HepG2 (cell line): ENCODE measurements around the gene BRCA1. TPM values are rescaled to one million over a fixed set of nuclear protein-coding genes. Genes with fewer than 3 reads are reported as not detected.
A peak's percentile ranks its signal among the peaks of the same experiment; 100 is the strongest.

Experiments
- ATAC-seq: fragments of 200-7000 bp; cut with Tn5 transposase; 3 replicates; pipeline ENCODE4 v1.9.1; 2020; ENCODE audit warnings: mild to moderate bottlenecking, moderate library complexity
- BruUV-seq: library from RNA; stranded (reverse); fragments of 400-500 nt; replicated peaks from 2 replicates; lab custom pipeline; 2021; lab: Mats Ljungman, UMichigan
- CTCF ChIA-PET: fragments of 300-600 bp; formaldehyde crosslinking; extraction: SDS; loops from one replicate; lab custom pipeline; 2021; ENCODE audit warnings: low total read pairs, inconsistent platforms, low intra/inter-chr PET ratio; lab: Yijun Ruan, JAX
- POLR2A ChIA-PET: fragments of 350-600 bp; sonication (Branson Sonifier 250); formaldehyde crosslinking; loops from one replicate; lab custom pipeline; 2020; ENCODE audit warnings: antibody characterized with exemption, inconsistent platforms; lab: Yijun Ruan, JAX
- DNase-seq: peaks from one replicate; pipeline ENCODE4 v3.0.0-alpha.2; 2015; ENCODE audit warnings: low spot score
- FAIRE-seq: peaks from 3 replicates; lab custom pipeline; 2011; peaks lifted over from hg19 to GRCh38; lab: Jason Lieb, UNC
- H2AFZ ChIP-seq: one replicate; pipeline ENCODE4 v1.6.1; 2011; ENCODE audit warnings: low read length, inconsistent platforms
- H3K27ac ChIP-seq: fragments of 300-600 bp; 3 replicates; pipeline ENCODE4 v1.8.0; 2011; ENCODE audit warnings: mixed run types, mild to moderate bottlenecking, mixed read lengths, low read length, inconsistent platforms; ENCODE audit not compliant: insufficient read depth; ENCODE audit errors: extremely low read length
- H3K27me3 ChIP-seq, 2 experiments: fragments of 200-600 bp in 1 of 2; 2 replicates in 1 of 2; 3 replicates in 1 of 2; pipeline versions ENCODE4 v1.6.0 to v1.8.0; 2011; ENCODE audit warnings: low read length in 2 of 2, mild to moderate bottlenecking in 2 of 2, moderate library complexity in 2 of 2, inconsistent platforms in 1 of 2; ENCODE audit not compliant: insufficient read depth in 2 of 2, control insufficient read depth in 1 of 2
- H3K36me3 ChIP-seq, 2 experiments: fragments of 200-600 bp in 1 of 2; replicated peaks in 1 of 2; 2 replicates in 1 of 2; 3 replicates in 1 of 2; pipeline versions ENCODE4 v1.5.1 to v1.8.0; 2011; ENCODE audit warnings: low read length in 2 of 2, inconsistent platforms in 1 of 2; ENCODE audit not compliant: insufficient read depth in 2 of 2, control insufficient read depth in 1 of 2
- H3K4me1 ChIP-seq: 2 replicates; pipeline ENCODE4 v1.5.1; 2012; ENCODE audit warnings: low read length, inconsistent platforms; ENCODE audit not compliant: insufficient read depth
- H3K4me2 ChIP-seq: 2 replicates; pipeline ENCODE4 v1.6.0; 2011; ENCODE audit warnings: low read depth, low read length, inconsistent platforms
- H3K4me3 ChIP-seq, 3 experiments: fragments of 200-600 bp in 1 of 3; sonication (generic), shearing (Covaris generic) in 1 of 3; replicated peaks in 1 of 3; 2 replicates each; pipeline ENCODE4 v1.5.1; 2011 to 2016; ENCODE audit warnings: low read length in 3 of 3, inconsistent platforms in 2 of 3, low read depth in 2 of 3, mild to moderate bottlenecking in 2 of 3, control low read depth in 1 of 3, mixed read lengths in 1 of 3; ENCODE audit not compliant: insufficient read depth in 1 of 3
- H3K79me2 ChIP-seq: one replicate; pipeline ENCODE4 v1.6.1; 2011; ENCODE audit warnings: low read length, inconsistent platforms; ENCODE audit not compliant: insufficient read depth
- H3K9ac ChIP-seq: 2 replicates; pipeline ENCODE4 v1.6.0; 2011; ENCODE audit warnings: mild to moderate bottlenecking, low read depth, low read length, inconsistent platforms; ENCODE audit not compliant: insufficient read depth
- H3K9me3 ChIP-seq: 2 replicates; pipeline ENCODE4 v1.5.1; 2012; ENCODE audit warnings: mild to moderate bottlenecking, low read length
- H4K20me1 ChIP-seq: 2 replicates; pipeline ENCODE4 v1.6.0; 2011; ENCODE audit warnings: inconsistent platforms, mild to moderate bottlenecking, low read length, moderate library complexity; ENCODE audit not compliant: insufficient read depth
- ATAD3A ChIP-seq: sonication (generic); formaldehyde crosslinking; IDR thresholded peaks from 2 replicates; pipeline ENCODE4 v1.4.0; 2020; ENCODE audit warnings: missing genetic modification reagents
- FOXK2 ChIP-seq: fragments of 450-650 bp; IDR thresholded peaks from 2 replicates; pipeline ENCODE4 v1.6.1; 2016
- MAFK ChIP-seq, 2 experiments: IDR thresholded peaks in 1 of 2; conservative IDR thresholded peaks in 1 of 2; 2 replicates each; pipeline ENCODE4 v1.6.1; 2011; ENCODE audit warnings: improper control_type of control experiment in 2 of 2, low read length in 2 of 2
- SP1 ChIP-seq, 2 experiments: fragments of 450-650 bp in 1 of 2; sonication (generic) in 1 of 2; formaldehyde crosslinking in 1 of 2; IDR thresholded peaks; 2 replicates each; pipeline versions ENCODE4 v1.4.0 to v1.6.1; 2016 to 2020; ENCODE audit warnings: missing genetic modification reagents in 1 of 2
- ZFP62 ChIP-seq: sonication (generic); formaldehyde crosslinking; IDR thresholded peaks from 2 replicates; pipeline ENCODE4 v1.4.0; 2020; ENCODE audit warnings: missing genetic modification reagents
- ZNF276 ChIP-seq: sonication (generic); formaldehyde crosslinking; IDR thresholded peaks from 2 replicates; pipeline ENCODE4 v1.4.0; 2020; ENCODE audit warnings: mild to moderate bottlenecking, low read depth, missing genetic modification reagents
- ZNF282 ChIP-seq: fragments of 450-650 bp; IDR thresholded peaks from 2 replicates; pipeline ENCODE4 v1.6.1; 2018; ENCODE audit not compliant: partially characterized antibody
- ZNF350 ChIP-seq: sonication (generic); formaldehyde crosslinking; IDR thresholded peaks from 2 replicates; pipeline ENCODE4 v1.4.0; 2020; ENCODE audit warnings: mild to moderate bottlenecking, low read depth, missing genetic modification reagents, borderline replicate concordance
- ZNF362 ChIP-seq: sonication (generic); formaldehyde crosslinking; IDR thresholded peaks from 2 replicates; pipeline ENCODE4 v1.4.0; 2020; ENCODE audit warnings: missing genetic modification reagents, mild to moderate bottlenecking, borderline replicate concordance
- WGBS: methylation state at CpG from one replicate; pipeline ENCODE4 v1.1.6; 2017; ENCODE audit warnings: low lambda C conversion rate; 5-methylcytosine and 5-hydroxymethylcytosine counted together
- in situ Hi-C: cut with HindIII; loops from 2 replicates; pipeline ENCODE4 v1.10.0; 2017; ENCODE audit warnings: low pct_unique_long_range_greater_than_20kb; ENCODE audit not compliant: extremely low pct_ligation_motif_present
- intact Hi-C: fragments of 100-400 bp; cut with micrococcal nuclease; formaldehyde crosslinking; loops from one replicate; pipeline ENCODE4 v1.10.0; 2022; ENCODE audit not compliant: unreplicated experiment
- polyA plus RNA-seq, 8 experiments: library from polyadenylated mRNA; depleted of rRNA in 3 of 8; stranded (reverse) in 7 of 8; unstranded in 1 of 8; fragments of >200 nt; fragmentation: Illumina TruSeq in 4 of 8; extraction: Trizol in 4 of 8; gene quantifications; 2 replicates each; pipeline versions ENCODE4 v1.2.1 to v1.2.3, GENCODE V29; 2011 to 2016; ENCODE audit warnings: low read depth in 4 of 8, missing spikeins in 1 of 8, mixed read lengths in 1 of 8; ENCODE audit not compliant: insufficient read depth in 1 of 8
- total RNA-seq, 5 experiments: library from RNA; depleted of rRNA; stranded (reverse); fragments of >200 nt; fragmentation: Illumina TruSeq; extraction: Trizol; gene quantifications; 2 replicates each; pipeline ENCODE4 v1.2.3, GENCODE V29; 2016; ENCODE audit warnings: low read depth in 1 of 5

BRCA1 gene
- total and polyA plus RNA-seq, 2 of the 13 experiments (the other 11 are each of a cell fraction or from before 2014, with no cell fraction given): 13.3 to 37.5 TPM

GRCh38 chr17:43079641-43080302, 45.4 kb downstream of the BRCA1 start:
- no peaks in the 10 kb centered on the region for H3K79me2 ChIP-seq
- no peak overlapping the region for H3K4me3 ChIP-seq
- 92% methylated on average over 1 of the region's 1 CpG for WGBS
- H3K36me3 ChIP-seq: peaks cover 7 to 18% of the 10 kb centered on the region in 2 experiments
- POLR2A ChIA-PET: interaction anchor here (1.0 to 1.6 kb wide), 2 partner anchors 11 to 55 kb away, joined by 3 to 4 read pairs; no protein-coding TSS in a partner anchor
- H2AFZ ChIP-seq: no peak overlapping the region
- in situ Hi-C loops: no loop called here
- no peak for FAIRE-seq
- H3K4me1 ChIP-seq: no peaks in the 10 kb centered on the region
- BruUV-seq: no TSS peak
- TF ChIP-seq ZFP62 (CRISPR knock-in tag) (no peak), ATAD3A (CRISPR knock-in tag) (no peak), ZNF362 (0 out of 2 replicates have a peak, but pooled peaks have one; percentile 21)
- H3K9me3 ChIP-seq: no peaks in the 10 kb centered on the region
- intact Hi-C loops: no loop called here
- ATAC-seq: no peak
- no peak overlapping the region for H3K4me2 ChIP-seq
- no peak overlapping the region for H3K9ac ChIP-seq
- CTCF ChIA-PET: no interaction called here
- H4K20me1 ChIP-seq: no peaks in the 10 kb centered on the region
- no peak for DNase-seq
- no peaks in the 10 kb centered on the region for H3K27me3 ChIP-seq
- no peak overlapping the region for H3K27ac ChIP-seq

- H3K4me3 ChIP-seq: no peak overlapping the region
- intact Hi-C loops (no loop called here), in situ Hi-C loops (no loop called here)
- no peak for FAIRE-seq
- TF ChIP-seq MAFK (conservative IDR thresholded peaks at IDR 0.05 in 1 of 2, IDR thresholded peaks at IDR 0.05 in 1 of 2; ENCODE audit: low read length in 2 of 2): peak; percentile 19 to 44; a peak in 2 of 4 replicates
- TF ChIP-seq ZNF276 (CRISPR knock-in tag): no peak
- TF ChIP-seq ZNF350 (CRISPR knock-in tag): no peak
- peak; percentile 46; the same call in 1 of the 2 replicates for TF ChIP-seq SP1 (IDR thresholded peaks at IDR 0.05)
- no peak for TF ChIP-seq SP1 (CRISPR knock-in tag; IDR thresholded peaks at IDR 0.05)
- TF ChIP-seq FOXK2: 0 out of 2 replicates have a peak, but pooled peaks have one; percentile 17
- peak; percentile 43 for TF ChIP-seq ZNF282
- H2AFZ ChIP-seq: no peak overlapping the region
- peaks cover 2% of the 10 kb centered on the region for H3K4me1 ChIP-seq
- no TSS peak for BruUV-seq
- H3K9me3 ChIP-seq: no peaks in the 10 kb centered on the region
- ChIA-PET CTCF (no interaction called here), POLR2A (no interaction called here)
- no peak overlapping the region for H3K4me2 ChIP-seq
- no peak overlapping the region for H3K9ac ChIP-seq
- ATAC-seq: no peak
- H3K27me3 ChIP-seq: no peaks in the 10 kb centered on the region
- no peaks in the 10 kb centered on the region for H3K79me2 ChIP-seq
- H3K36me3 ChIP-seq: peaks cover 1 to 21% of the 10 kb centered on the region in 2 experiments; a peak in 3 of 5 replicates
- H3K27ac ChIP-seq: no peak overlapping the region
- H4K20me1 ChIP-seq: no peaks in the 10 kb centered on the region
- WGBS: 95% methylated on average over 4 of the region's 4 CpGs
- DNase-seq: no peak
Observed at GRCh38 chr17:43074869-43075268, 50.3 kb downstream of the BRCA1 start.
